Measurements from ENCODE around the gene WBP2NL. TPM values are rescaled to one million over a fixed set of nuclear protein-coding genes. Genes with fewer than 3 reads are reported as not detected.

Gene WBP2NL
- total RNA-seq, 4 donors from 2014 or later, result 0.33 to 1.0 (median 0.45) TPM; not detected in 1

- peak within 1 kb of the TSS; percentile 71 to 82 (median 76) for H3K4me3 ChIP-seq
- no peak for DNase-seq (ENCODE audit: extremely low spot score)
- H3K27me3 ChIP-seq, result no peaks in the 10 kb centered on the region
- no peaks in the 10 kb centered on the region for H3K9me3 ChIP-seq
- H3K4me1 ChIP-seq, result peaks cover 55 to 84% (median 76%) of the 10 kb centered on the region in 4 donors
- peak within 1 kb of the TSS; percentile 91 to 92 (median 92) for H3K27ac ChIP-seq (replicated peaks in 1 of 4)
- intact Hi-C loops (cut with DNase I), result no loop called here
- TF ChIP-seq EP300 (IDR thresholded peaks at IDR 0.05), result peak; percentile 3
- peak; percentile 36 to 52 for TF ChIP-seq POLR2AphosphoS5 (IDR thresholded peaks at IDR 0.05)
- peak; percentile 24 to 54 (median 31) for TF ChIP-seq CTCF (IDR thresholded peaks at IDR 0.05)
- no peak for TF ChIP-seq POLR2A (IDR thresholded peaks at IDR 0.05; ENCODE audit: low read depth)
- H3K36me3 ChIP-seq, result peaks cover 0 to 21% (median 17%) of the 10 kb centered on the region in 4 donors
- 8% methylated on average over 1 of the region's 55 CpGs for WGBS
Measured at GRCh38 chr22:42074132-42074811, 75.7 kb downstream of the WBP2NL start, which contains the start of gene PHETA2. TSS of gene PHETA2 (plus strand) at chr22:42074248. CDS start at chr22:42077294, 3,046 bp downstream.

GRCh38 chr22:42074846-42075676 lies 76.5 kb downstream of the WBP2NL start:
- 71% methylated on average over 9 of the region's 9 CpGs for WGBS
- H3K36me3 ChIP-seq, result peaks cover 0 to 21% (median 17%) of the 10 kb centered on the region in 4 donors
- intact Hi-C loops (cut with DNase I), result no loop called here
- no peak for DNase-seq (ENCODE audit: extremely low spot score)
- TF ChIP-seq CTCF (IDR thresholded peaks at IDR 0.05) (no peak), POLR2AphosphoS5 (IDR thresholded peaks at IDR 0.05) (no peak)
- H3K27me3 ChIP-seq, result no peaks in the 10 kb centered on the region
- no peaks in the 10 kb centered on the region for H3K9me3 ChIP-seq
- peak overlapping the region; percentile 71 to 82 (median 76) for H3K4me3 ChIP-seq
- peak overlapping the region; percentile 91 to 92 (median 92) for H3K27ac ChIP-seq (replicated peaks in 1 of 4)
- peaks cover 49 to 76% (median 69%) of the 10 kb centered on the region in 4 donors for H3K4me1 ChIP-seq

GRCh38 chr22:42076764-42077485 lies 78.3 kb downstream of the WBP2NL start:
- TF ChIP-seq EP300 (IDR thresholded peaks at IDR 0.05), result no peak
- TF ChIP-seq POLR2AphosphoS5 (IDR thresholded peaks at IDR 0.05), result no peak
- no peak for TF ChIP-seq CTCF (IDR thresholded peaks at IDR 0.05)
- no peak for TF ChIP-seq POLR2A (IDR thresholded peaks at IDR 0.05; ENCODE audit: low read depth)
- WGBS, result 86% methylated on average over 18 of the region's 20 CpGs
- no peaks in the 10 kb centered on the region for H3K27me3 ChIP-seq
- peaks cover 0 to 23% (median 20%) of the 10 kb centered on the region in 4 donors for H3K36me3 ChIP-seq
- H3K9me3 ChIP-seq, result no peaks in the 10 kb centered on the region
- peaks cover 50 to 80% (median 71%) of the 10 kb centered on the region in 4 donors for H3K4me1 ChIP-seq
- H3K27ac ChIP-seq (replicated peaks in 1 of 4), result peak overlapping the region; percentile 90 to 99 (median 99)
- intact Hi-C loops (cut with DNase I), result no loop called here
- no peak for DNase-seq (ENCODE audit: extremely low spot score)
- no peak overlapping the region for H3K4me3 ChIP-seq

GRCh38 chr22:42077486-42078125 lies 79.0 kb downstream of the WBP2NL start:
- Histone ChIP-seq H3K9me3 (no peaks in the 10 kb centered on the region), H3K27ac (replicated peaks in 1 of 4) (peak overlapping the region; percentile 90 to 99 (median 99)), H3K36me3 (peaks cover 0 to 30% (median 26%) of the 10 kb centered on the region in 4 donors), H3K4me1 (peaks cover 53 to 79% (median 70%) of the 10 kb centered on the region in 4 donors), H3K4me3 (no peak overlapping the region), H3K27me3 (no peaks in the 10 kb centered on the region)
- WGBS, result 90% methylated on average over 4 of the region's 21 CpGs
- no peak for DNase-seq (ENCODE audit: extremely low spot score)
- TF ChIP-seq POLR2A (IDR thresholded peaks at IDR 0.05; ENCODE audit: low read depth) (no peak), CTCF (IDR thresholded peaks at IDR 0.05) (no peak), POLR2AphosphoS5 (IDR thresholded peaks at IDR 0.05) (no peak), EP300 (IDR thresholded peaks at IDR 0.05) (no peak)
- intact Hi-C loops (cut with DNase I), result no loop called here
